PC-3 (cell line): ENCODE data around the gene COL27A1.

Source experiments
- CTCF ChIP-seq: fragments of 300-600 bp; sonication (generic); conservative IDR thresholded peaks from 2 replicates; pipeline ENCODE4 v1.5.1; 2017; ENCODE audit warnings: antibody characterized with exemption, low read depth, mild to moderate bottlenecking, low read length
- EZH2 ChIP-seq: fragments of 300-600 bp; sonication (generic); IDR thresholded peaks from one replicate; pipeline ENCODE4 v1.6.1; 2017; ENCODE audit warnings: antibody characterized with exemption, mild to moderate bottlenecking, low read length; ENCODE audit not compliant: unreplicated experiment
- EZH2phosphoT487 ChIP-seq: fragments of 300-600 bp; sonication (generic); IDR thresholded peaks from 2 replicates; pipeline ENCODE4 v1.6.1; 2018; ENCODE audit warnings: mild to moderate bottlenecking, antibody characterized with exemption, low read length, borderline replicate concordance

- no peak for TF ChIP-seq CTCF
- TF ChIP-seq EZH2: no peak
- no peak for TF ChIP-seq EZH2phosphoT487
Observed at GRCh38 chr9:114216081-114216480, 60.7 kb downstream of the COL27A1 start.
